Pons (tissue), 1 donor: ENCODE results near the gene PSPC1.

Experiments used
- DNase-seq: peaks from one replicate; pipeline ENCODE4 v3.0.0-alpha.2; 2016; ENCODE audit warnings: low spot score

PSPC1 gene

GRCh38 chr13:19672990-19673389 lies 109.8 kb downstream of the PSPC1 start:
- no peak for DNase-seq

- no peak for DNase-seq
These were observed 112.6 kb downstream of the PSPC1 start for GRCh38 chr13:19670147-19670546.

DNA sequence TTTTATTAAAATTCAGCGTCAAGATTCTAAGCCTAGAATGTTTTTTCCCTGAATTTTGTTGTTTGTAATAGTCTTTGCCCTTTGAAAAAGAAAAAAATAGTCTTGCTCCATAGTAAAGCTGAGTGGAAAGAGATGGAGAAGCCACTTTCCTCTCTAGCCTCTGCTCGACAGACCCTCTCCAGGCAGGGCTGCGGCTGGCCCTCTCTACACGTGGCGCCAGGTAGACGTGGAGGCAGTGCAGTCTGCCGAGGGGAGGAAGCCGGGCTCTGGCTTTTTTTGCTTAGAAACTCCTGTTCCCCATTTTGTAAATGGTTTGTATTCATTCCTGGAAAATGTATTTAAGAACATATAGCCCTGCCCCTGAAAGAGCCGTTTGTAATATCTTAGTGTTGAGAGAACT lies 114.0 kb downstream of the PSPC1 start:
- DNase-seq: no peak

GRCh38 chr13:19665427-19665859 lies 117.3 kb downstream of the PSPC1 start:
- peak; percentile 20 for DNase-seq

DNA sequence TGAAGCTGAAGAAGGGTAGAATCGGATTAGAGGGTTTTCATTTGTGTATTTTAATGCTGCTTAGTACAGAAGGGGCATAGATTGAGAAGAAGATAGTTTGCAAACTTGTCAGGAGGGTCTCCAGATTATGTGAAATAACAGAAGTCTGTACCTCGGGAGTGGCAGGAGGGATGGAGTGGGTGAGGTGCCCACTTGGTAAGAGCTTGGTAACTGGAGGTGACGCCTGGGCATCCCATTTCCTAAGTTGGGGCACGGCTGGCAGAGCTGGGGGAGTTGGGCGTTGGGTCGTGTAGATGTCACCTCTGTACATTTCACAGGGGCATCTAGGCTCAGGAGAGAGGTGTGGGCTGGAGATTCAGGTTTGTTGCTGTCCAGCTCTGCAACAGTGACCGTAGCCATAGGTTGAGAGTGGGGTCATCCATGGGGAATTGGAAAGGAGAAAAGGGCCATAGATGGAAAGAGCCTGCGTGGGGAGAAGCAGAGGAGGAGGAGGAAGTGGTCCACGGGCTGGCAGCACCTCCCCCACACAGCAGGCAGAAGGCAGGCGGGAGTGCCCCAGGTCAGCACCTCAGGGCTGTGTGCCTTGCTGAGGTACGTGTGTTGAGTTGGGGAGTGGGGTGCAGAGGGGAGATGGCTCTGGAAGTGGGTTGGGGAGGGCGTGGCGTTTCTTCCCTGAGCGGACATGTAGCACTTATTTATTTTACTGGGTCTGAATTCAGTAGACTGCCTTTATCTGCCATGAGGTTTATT lies 118.1 kb downstream of the PSPC1 start:
- DNase-seq: no peak

DNA sequence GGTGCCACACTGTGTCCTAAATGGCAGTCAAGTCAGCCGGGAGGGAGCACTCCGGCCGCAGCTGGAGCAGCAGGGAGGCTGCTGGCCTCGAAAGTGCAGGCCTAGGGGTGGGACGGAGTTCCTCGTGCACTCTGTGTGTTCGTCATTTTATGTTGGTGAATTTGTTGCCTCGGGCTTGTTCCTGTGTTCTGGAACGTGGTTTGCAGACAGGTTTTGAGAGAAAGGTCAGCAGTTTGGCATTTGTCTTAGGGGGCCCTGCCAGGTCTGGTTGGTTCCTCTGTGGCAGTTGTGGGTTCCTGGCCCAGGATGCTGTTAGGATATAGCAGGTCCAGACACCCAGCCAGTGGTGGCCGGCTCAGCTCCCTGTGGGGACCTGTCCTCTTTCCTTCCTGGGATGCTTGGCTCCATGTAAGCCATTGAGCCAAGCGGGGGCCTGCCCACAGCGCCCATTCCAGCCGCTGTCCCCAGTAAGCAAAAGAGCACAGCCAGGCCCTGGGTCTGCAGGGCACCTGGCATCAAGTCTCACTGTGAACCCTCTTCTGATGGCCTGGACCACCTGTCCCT lies 119.2 kb downstream of the PSPC1 start:
- no peak for DNase-seq

- DNase-seq: no peak
These were observed 121.2 kb downstream of the PSPC1 start for GRCh38 chr13:19661561-19661960.

DNA sequence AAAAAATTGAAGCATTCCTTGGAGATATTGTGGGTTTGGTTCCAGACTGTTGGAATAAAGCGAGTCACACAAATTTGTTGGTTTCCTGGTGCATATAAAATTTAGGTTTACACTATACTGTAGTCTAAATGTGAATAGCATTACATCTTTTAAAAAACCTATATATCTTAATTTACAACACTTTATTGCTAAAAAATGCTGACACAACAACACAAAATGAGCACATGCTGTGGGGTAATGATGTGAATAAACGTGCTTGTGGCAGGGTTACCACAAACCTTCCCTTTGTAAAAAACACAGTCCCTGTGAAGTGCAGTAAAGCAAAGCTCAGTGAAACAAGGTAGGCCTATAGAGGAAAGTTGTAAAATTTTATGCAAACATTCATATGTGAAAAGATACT lies 121.6 kb downstream of the PSPC1 start:
- DNase-seq: no peak

- no peak for DNase-seq
These were observed 123.9 kb downstream of the PSPC1 start for GRCh38 chr13:19658831-19659230.

GRCh38 chr13:19657872-19658591 lies 124.7 kb downstream of the PSPC1 start:
- DNase-seq: no peak
